ENCODE measurements around the gene CD68.

CD68 gene

GRCh38 chr17:7572338-7572587, 7.2 kb upstream of the CD68 start:
- Histone ChIP-seq H3K4me3 (ENCODE audit: low read depth, low read length) (peak overlapping the region; percentile 55), H3K36me3 (peaks cover 78% of the 10 kb centered on the region), H3K9me3 (ENCODE audit: severe bottlenecking) (no peaks in the 10 kb centered on the region), H3K27me3 (ENCODE audit: insufficient read depth, low read depth, severe bottlenecking) (no peaks in the 10 kb centered on the region), H3K27ac (peak overlapping the region; percentile 83)
- no peak for DNase-seq
- TF ChIP-seq CTCF (IDR thresholded peaks at IDR 0.05; ENCODE audit: low read depth, low read length): no peak

GRCh38 chr17:7572588-7573323, 6.7 kb upstream of the CD68 start:
- peak; percentile 99 for DNase-seq
- no peak for TF ChIP-seq CTCF (IDR thresholded peaks at IDR 0.05; ENCODE audit: low read depth, low read length)
- H3K27me3 ChIP-seq (ENCODE audit: insufficient read depth, low read depth, severe bottlenecking): no peaks in the 10 kb centered on the region
- peak overlapping the region; percentile 98 for H3K27ac ChIP-seq
- H3K9me3 ChIP-seq (ENCODE audit: severe bottlenecking): no peaks in the 10 kb centered on the region
- H3K4me3 ChIP-seq (ENCODE audit: low read depth, low read length): peak overlapping the region; percentile 94
- peaks cover 78% of the 10 kb centered on the region for H3K36me3 ChIP-seq

DNA sequence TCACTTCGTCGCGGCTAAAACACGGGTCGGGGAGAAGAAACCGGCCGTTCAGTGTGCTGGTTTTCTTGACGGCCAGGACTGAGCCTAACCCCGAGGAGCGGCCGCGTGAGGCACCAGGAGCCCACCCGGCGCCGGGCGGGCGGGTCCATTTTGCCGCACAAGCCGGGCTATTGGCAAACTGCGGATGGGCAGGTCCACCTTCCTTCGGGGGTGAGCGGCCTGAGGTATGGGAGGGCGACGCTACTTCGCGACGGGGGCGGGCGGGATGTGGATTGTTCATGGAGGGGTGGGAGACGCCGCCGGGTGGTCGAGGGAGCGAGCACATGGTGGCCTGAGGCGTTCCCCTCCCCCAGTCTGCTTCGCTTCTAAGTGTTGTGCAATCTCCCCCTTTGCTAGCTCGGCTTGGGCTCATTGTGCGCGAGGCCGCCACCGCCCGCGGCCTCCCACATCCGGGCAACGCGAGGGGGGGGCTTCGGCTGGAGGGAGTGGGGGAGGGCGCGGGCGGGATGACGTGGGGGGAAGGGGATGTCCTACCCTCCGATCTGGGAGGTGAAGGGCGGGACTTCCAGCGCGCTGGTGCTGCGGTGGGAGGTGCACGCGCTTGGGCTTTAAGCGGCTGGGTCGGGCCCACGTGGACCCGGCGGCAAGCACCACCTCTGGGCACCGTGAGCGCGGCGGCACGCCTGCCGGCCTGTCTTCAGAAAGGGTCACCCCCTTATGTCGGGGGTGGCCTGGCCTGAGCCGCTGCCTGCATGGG, 5.9 kb upstream of the CD68 start:
- peak; percentile 89 for DNase-seq
- H3K36me3 ChIP-seq: peaks cover 84% of the 10 kb centered on the region
- H3K27ac ChIP-seq: peak overlapping the region; percentile 98

GRCh38 chr17:7574176-7574953, 5.1 kb upstream of the CD68 start:
- Histone ChIP-seq H3K36me3 (peaks cover 86% of the 10 kb centered on the region), H3K27ac (peak overlapping the region; percentile 98), H3K27me3 (ENCODE audit: insufficient read depth, low read depth, severe bottlenecking) (no peaks in the 10 kb centered on the region), H3K9me3 (ENCODE audit: severe bottlenecking) (no peaks in the 10 kb centered on the region), H3K4me3 (ENCODE audit: low read depth, low read length) (peak overlapping the region; percentile 94)
- no peak for DNase-seq
- no peak for TF ChIP-seq CTCF (IDR thresholded peaks at IDR 0.05; ENCODE audit: low read depth, low read length)

More for the DNA sequence above, 5.9 kb upstream of the CD68 start:
- Histone ChIP-seq H3K27me3 (ENCODE audit: insufficient read depth, low read depth, severe bottlenecking) (no peaks in the 10 kb centered on the region), H3K4me3 (ENCODE audit: low read depth, low read length) (peak overlapping the region; percentile 94), H3K9me3 (ENCODE audit: severe bottlenecking) (no peaks in the 10 kb centered on the region)
- no peak for TF ChIP-seq CTCF (IDR thresholded peaks at IDR 0.05; ENCODE audit: low read depth, low read length)

- no peaks in the 10 kb centered on the region for H3K27me3 ChIP-seq (ENCODE audit: insufficient read depth, low read depth, severe bottlenecking)
These were observed 4.0 kb upstream of the CD68 start for GRCh38 chr17:7575481-7575883.

More at GRCh38 chr17:7575481-7575883, 4.0 kb upstream of the CD68 start:
- no peaks in the 10 kb centered on the region for H3K9me3 ChIP-seq (ENCODE audit: severe bottlenecking)
- peaks cover 83% of the 10 kb centered on the region for H3K36me3 ChIP-seq
- no peak overlapping the region; the same call in 1 of the 2 replicates for H3K27ac ChIP-seq
- no peak overlapping the region for H3K4me3 ChIP-seq (ENCODE audit: low read depth, low read length)
- TF ChIP-seq CTCF (IDR thresholded peaks at IDR 0.05; ENCODE audit: low read depth, low read length): no peak
- no peak for DNase-seq
